ENCODE results near the gene OR5P2. TPM values are rescaled to one million over a fixed set of nuclear protein-coding genes. Genes with fewer than 3 reads are reported as not detected.

The OR5P2 gene
- total RNA-seq: not detected
- not detected for total RNA-seq (2013)

DNA sequence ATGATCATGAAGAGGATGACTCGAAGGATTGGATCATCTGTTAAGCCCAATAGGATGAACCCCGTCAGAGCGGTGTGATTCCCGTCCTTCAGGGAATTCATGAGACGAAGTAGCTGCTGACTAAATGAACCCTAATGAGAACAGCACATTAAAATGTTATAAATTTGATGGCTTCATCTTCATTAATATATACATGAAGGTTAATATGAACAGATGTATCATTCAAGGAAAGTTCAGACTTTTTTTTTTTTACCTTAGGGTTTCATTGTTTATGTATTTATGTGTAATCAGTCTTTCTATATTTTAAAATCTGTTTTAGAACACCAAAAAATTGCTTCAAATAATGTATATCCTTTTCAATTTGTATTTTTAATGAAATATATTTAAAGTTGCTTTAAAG lies at the start of gene OR5P2:
Gene OR5P2 (minus strand): TSS at position 101 of the 400 bp plus-strand sequence. CDS start 0 bp downstream, at position 101.
- no peak for TF ChIP-seq CTCF (IDR thresholded peaks at IDR 0.05)
- H3K27ac Mint-ChIP-seq: no peak within 1 kb of the TSS
- peaks cover 0 to 2% of the 10 kb centered on the region in 2 donors for H3K27me3 Mint-ChIP-seq (ENCODE audit: low read depth in 2 of 2)
- Histone ChIP-seq H3K4me1 (ENCODE audit: control insufficient read depth, insufficient read depth, low read length) (no peaks in the 10 kb centered on the region), H3K4me3 (ENCODE audit: low read length) (no peak within 1 kb of the TSS), H3K27me3 (ENCODE audit: control insufficient read depth, insufficient read depth, low read length) (no peaks in the 10 kb centered on the region), H3K36me3 (ENCODE audit: control insufficient read depth, insufficient read depth, low read length) (no peaks in the 10 kb centered on the region), H3K27ac (ENCODE audit: low read length) (no peak within 1 kb of the TSS), H3K9me3 (ENCODE audit: control insufficient read depth, insufficient read depth, low read length) (no peaks in the 10 kb centered on the region)
- H3K36me3 Mint-ChIP-seq: no peaks in the 10 kb centered on the region
- ATAC-seq: no peak
- no peaks in the 10 kb centered on the region for H3K4me1 Mint-ChIP-seq
- H3K4me3 Mint-ChIP-seq: no peak within 1 kb of the TSS
- H3K9me3 Mint-ChIP-seq: peaks cover 4 to 8% of the 10 kb centered on the region in 2 donors
- no peak for DNase-seq
- WGBS (ENCODE audit: insufficient coverage): 90% methylated on average over 4 of the region's 5 CpGs
- intact Hi-C loops (cut with micrococcal nuclease): no loop called here

GRCh38 chr11:7846003-7846402 lies 49.3 kb upstream of the OR5P2 start:
- TF ChIP-seq CTCF (IDR thresholded peaks at IDR 0.05): no peak
- 95% methylated on average over 3 of the region's 3 CpGs for WGBS (ENCODE audit: insufficient coverage)

DNA sequence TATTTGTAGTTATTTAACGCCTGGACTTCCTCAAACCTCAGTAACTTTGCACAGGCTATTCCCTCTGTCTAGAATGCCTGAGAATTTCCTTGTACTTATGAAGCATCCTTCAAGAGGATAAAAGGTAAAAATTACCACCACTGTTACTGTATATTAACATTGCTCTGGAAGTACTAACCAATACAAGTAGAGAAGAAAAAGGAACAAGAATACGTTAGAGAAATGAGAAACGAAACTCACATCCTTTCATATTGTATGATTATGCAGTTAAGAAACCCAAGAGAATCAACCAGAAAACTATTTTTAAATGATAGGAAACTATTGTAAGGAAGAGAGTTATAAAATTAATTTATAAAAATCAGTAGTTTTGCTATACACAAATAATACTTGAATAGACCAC lies 48.2 kb upstream of the OR5P2 start:
- Mint-ChIP-seq H3K27me3 (ENCODE audit: low read depth in 2 of 2) (peaks cover 0 to 3% of the 10 kb centered on the region in 2 donors), H3K27ac (no peak overlapping the region), H3K4me1 (no peaks in the 10 kb centered on the region), H3K9me3 (peaks cover 0 to 4% of the 10 kb centered on the region in 2 donors), H3K36me3 (no peaks in the 10 kb centered on the region), H3K4me3 (no peak overlapping the region)
- ATAC-seq (no peak), DNase-seq (no peak)
- TF ChIP-seq CTCF (IDR thresholded peaks at IDR 0.05): no peak
- H3K4me3 ChIP-seq (ENCODE audit: low read length): no peak overlapping the region
- intact Hi-C loops (cut with micrococcal nuclease): no loop called here
- H3K9me3 ChIP-seq (ENCODE audit: control insufficient read depth, insufficient read depth, low read length): no peaks in the 10 kb centered on the region
- H3K36me3 ChIP-seq (ENCODE audit: control insufficient read depth, insufficient read depth, low read length): no peaks in the 10 kb centered on the region
- no peaks in the 10 kb centered on the region for H3K4me1 ChIP-seq (ENCODE audit: control insufficient read depth, insufficient read depth, low read length)
- no peaks in the 10 kb centered on the region for H3K27me3 ChIP-seq (ENCODE audit: control insufficient read depth, insufficient read depth, low read length)
- 88% methylated on average over 1 of the region's 3 CpGs for WGBS (ENCODE audit: insufficient coverage)
- H3K27ac ChIP-seq (ENCODE audit: low read length): no peak overlapping the region

More at GRCh38 chr11:7846003-7846402, 49.3 kb upstream of the OR5P2 start:
- no peaks in the 10 kb centered on the region for H3K4me1 Mint-ChIP-seq
- H3K27me3 Mint-ChIP-seq (ENCODE audit: low read depth in 2 of 2): peaks cover 0 to 3% of the 10 kb centered on the region in 2 donors
- Histone ChIP-seq H3K36me3 (ENCODE audit: control insufficient read depth, insufficient read depth, low read length) (no peaks in the 10 kb centered on the region), H3K9me3 (ENCODE audit: control insufficient read depth, insufficient read depth, low read length) (no peaks in the 10 kb centered on the region), H3K27ac (ENCODE audit: low read length) (no peak overlapping the region), H3K4me3 (ENCODE audit: low read length) (no peak overlapping the region), H3K4me1 (ENCODE audit: control insufficient read depth, insufficient read depth, low read length) (no peaks in the 10 kb centered on the region), H3K27me3 (ENCODE audit: control insufficient read depth, insufficient read depth, low read length) (no peaks in the 10 kb centered on the region)
- H3K9me3 Mint-ChIP-seq: peaks cover 0 to 4% of the 10 kb centered on the region in 2 donors
- no peak for DNase-seq
- intact Hi-C loops (cut with micrococcal nuclease): no loop called here
- ATAC-seq: no peak
- H3K36me3 Mint-ChIP-seq: no peaks in the 10 kb centered on the region
- no peak overlapping the region for H3K27ac Mint-ChIP-seq
- no peak overlapping the region for H3K4me3 Mint-ChIP-seq

DNA sequence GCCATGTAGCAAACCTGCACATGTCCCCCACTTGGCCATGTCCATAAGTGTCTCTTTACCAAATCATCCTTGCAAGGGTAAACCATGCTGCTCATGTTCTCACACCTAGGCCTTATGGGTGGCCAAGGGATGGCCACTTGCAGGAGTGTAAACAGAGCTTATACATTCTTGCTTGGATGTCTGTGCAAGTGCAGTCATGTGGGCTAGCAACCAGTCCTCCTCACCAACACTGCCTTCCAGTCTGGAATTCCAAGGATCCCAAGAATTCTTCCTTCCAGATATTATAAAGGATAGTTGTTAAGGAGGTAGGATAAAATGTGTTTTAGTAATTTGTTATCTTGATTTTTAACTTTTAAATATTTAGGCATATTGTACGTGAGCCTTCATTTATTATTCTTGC lies 47.8 kb upstream of the OR5P2 start:
- Mint-ChIP-seq H3K9me3 (peaks cover 0 to 4% of the 10 kb centered on the region in 2 donors), H3K4me3 (no peak overlapping the region), H3K4me1 (no peaks in the 10 kb centered on the region), H3K27ac (no peak overlapping the region), H3K36me3 (no peaks in the 10 kb centered on the region), H3K27me3 (ENCODE audit: low read depth in 2 of 2) (peaks cover 0 to 3% of the 10 kb centered on the region in 2 donors)
- no peak for DNase-seq
- intact Hi-C loops (cut with micrococcal nuclease): no loop called here
- no peak overlapping the region for H3K4me3 ChIP-seq (ENCODE audit: low read length)
- H3K27ac ChIP-seq (ENCODE audit: low read length): no peak overlapping the region
- H3K9me3 ChIP-seq (ENCODE audit: control insufficient read depth, insufficient read depth, low read length): no peaks in the 10 kb centered on the region
- no peaks in the 10 kb centered on the region for H3K36me3 ChIP-seq (ENCODE audit: control insufficient read depth, insufficient read depth, low read length)
- no peak for TF ChIP-seq CTCF (IDR thresholded peaks at IDR 0.05)
- no peaks in the 10 kb centered on the region for H3K27me3 ChIP-seq (ENCODE audit: control insufficient read depth, insufficient read depth, low read length)
- WGBS (ENCODE audit: insufficient coverage): 100% methylated on average over 1 of the region's 1 CpG
- no peak for ATAC-seq
- H3K4me1 ChIP-seq (ENCODE audit: control insufficient read depth, insufficient read depth, low read length): no peaks in the 10 kb centered on the region

All from natural killer cell (primary cell).